Smooth muscle cell (in vitro differentiated cells): Measurements from ENCODE around the gene ADCY2. TPM values are rescaled to one million over a fixed set of nuclear protein-coding genes. Genes with fewer than 3 reads are reported as not detected.

ENCODE experiments used
- DNase-seq: peaks from one replicate; lab custom pipeline; 2025; ENCODE audit not compliant: unreplicated experiment; lab: John Stamatoyannopoulos, UW
- H2AFZ ChIP-seq: fragments of 200-600 bp; sonication (generic); 2 replicates; pipeline ENCODE4 v1.6.0; 2016; ENCODE audit warnings: antibody characterized with exemption, low read depth, mild to moderate bottlenecking
- H3F3A ChIP-seq: fragments of 200-600 bp; sonication (generic); 2 replicates; pipeline ENCODE4 v1.6.0; 2017; ENCODE audit warnings: antibody characterized with exemption, low read depth
- H3K27ac ChIP-seq: fragments of 200-600 bp; sonication (generic); 2 replicates; pipeline ENCODE4 v1.5.1; 2016; ENCODE audit warnings: low read depth, mild to moderate bottlenecking
- H3K27me3 ChIP-seq: fragments of 200-600 bp; sonication (generic); 2 replicates; pipeline ENCODE4 v1.6.1; 2016; ENCODE audit warnings: low read depth, mild to moderate bottlenecking
- H3K36me3 ChIP-seq: fragments of 200-600 bp; sonication (generic); 2 replicates; pipeline ENCODE4 v1.5.1; 2016; ENCODE audit warnings: low read depth
- H3K4me1 ChIP-seq: fragments of 200-600 bp; sonication (generic); 2 replicates; pipeline ENCODE4 v1.5.1; 2016; ENCODE audit warnings: low read depth
- H3K4me2 ChIP-seq: fragments of 200-600 bp; sonication (generic); 2 replicates; pipeline ENCODE4 v1.6.0; 2016; ENCODE audit warnings: mild to moderate bottlenecking
- H3K4me3 ChIP-seq: fragments of 200-600 bp; sonication (generic); 2 replicates; pipeline ENCODE4 v1.5.1; 2016; ENCODE audit warnings: mild to moderate bottlenecking
- H3K79me2 ChIP-seq: fragments of 200-600 bp; sonication (generic); 2 replicates; pipeline ENCODE4 v1.6.0; 2016; ENCODE audit warnings: low read depth, mild to moderate bottlenecking
- H3K9ac ChIP-seq: fragments of 200-600 bp; sonication (generic); 2 replicates; pipeline ENCODE4 v1.6.0; 2016; ENCODE audit warnings: low read depth
- H3K9me3 ChIP-seq: fragments of 200-600 bp; sonication (generic); replicated peaks from 2 replicates; pipeline ENCODE4 v1.5.1; 2016; ENCODE audit warnings: low read depth
- H4K20me1 ChIP-seq: fragments of 200-600 bp; sonication (generic); 2 replicates; pipeline ENCODE4 v1.6.0; 2016; ENCODE audit warnings: low read depth
- CTCF ChIP-seq: fragments of 200-600 bp; sonication (generic); IDR thresholded peaks from 2 replicates; pipeline ENCODE4 v1.5.1; 2017; ENCODE audit warnings: borderline replicate concordance, mild to moderate bottlenecking, antibody characterized with exemption; ENCODE audit not compliant: insufficient read depth, poor library complexity, severe bottlenecking
- WGBS: methylation state at CpG from one replicate; pipeline ENCODE4 v1.1.7; 2016; ENCODE audit warnings: low lambda C conversion rate; 5-methylcytosine and 5-hydroxymethylcytosine counted together
- polyA plus RNA-seq: library from polyadenylated mRNA; unstranded; fragments of >200 nt; fragmentation: Nextera tagmentation; extraction: Ambion mirVana; gene quantifications from 2 replicates; pipeline ENCODE4 v1.2.1, GENCODE V29; 2016
- total RNA-seq: library from RNA; depleted of rRNA; stranded (reverse); fragments of >200 nt; gene quantifications from 2 replicates; pipeline ENCODE4 v1.2.3, GENCODE V29; 2014

ADCY2 gene
- total and polyA plus RNA-seq, 2 experiments from 2014 or later, result 2.8 to 8.0 TPM

GRCh38 chr5:7446913-7447312 is 51.0 kb downstream of the ADCY2 start:
- 98% methylated on average over 8 of the region's 8 CpGs for WGBS
- Histone ChIP-seq H3K4me3 (no peak overlapping the region), H3K79me2 (no peaks in the 10 kb centered on the region), H3K9me3 (no peaks in the 10 kb centered on the region), H3K27ac (no peak overlapping the region), H4K20me1 (no peaks in the 10 kb centered on the region), H3K4me2 (no peak overlapping the region), H3K4me1 (no peaks in the 10 kb centered on the region), H3K36me3 (no peaks in the 10 kb centered on the region), H3K9ac (no peak overlapping the region), H3K27me3 (no peaks in the 10 kb centered on the region), H3F3A (no peaks in the 10 kb centered on the region), H2AFZ (no peak overlapping the region)
- TF ChIP-seq CTCF, result no peak
- DNase-seq, result no peak

GRCh38 chr5:7453947-7454346 is 58.0 kb downstream of the ADCY2 start:
- 90% methylated on average over 2 of the region's 2 CpGs for WGBS
- no peak for TF ChIP-seq CTCF
- no peaks in the 10 kb centered on the region for H3K79me2 ChIP-seq
- H3K4me3 ChIP-seq, result no peak overlapping the region
- H3K4me1 ChIP-seq, result no peaks in the 10 kb centered on the region
- H3K27me3 ChIP-seq, result no peaks in the 10 kb centered on the region
- H3K36me3 ChIP-seq, result no peaks in the 10 kb centered on the region
- no peaks in the 10 kb centered on the region for H3K9me3 ChIP-seq
- H3K4me2 ChIP-seq, result no peak overlapping the region
- no peak overlapping the region for H3K9ac ChIP-seq
- H4K20me1 ChIP-seq, result no peaks in the 10 kb centered on the region
- DNase-seq, result no peak
- H3F3A ChIP-seq, result no peaks in the 10 kb centered on the region
- H2AFZ ChIP-seq, result no peak overlapping the region
- H3K27ac ChIP-seq, result no peak overlapping the region

- Histone ChIP-seq H3K27ac (no peak overlapping the region), H2AFZ (no peak overlapping the region), H3K36me3 (no peaks in the 10 kb centered on the region), H3K27me3 (no peaks in the 10 kb centered on the region), H3K4me1 (no peaks in the 10 kb centered on the region), H3K4me3 (no peak overlapping the region), H3K9me3 (no peaks in the 10 kb centered on the region), H4K20me1 (no peaks in the 10 kb centered on the region), H3K4me2 (no peak overlapping the region), H3F3A (no peaks in the 10 kb centered on the region), H3K79me2 (no peaks in the 10 kb centered on the region), H3K9ac (no peak overlapping the region)
- 95% methylated on average over 2 of the region's 2 CpGs for WGBS
- no peak for TF ChIP-seq CTCF
- no peak for DNase-seq
Observed at GRCh38 chr5:7456206-7456605, 60.3 kb downstream of the ADCY2 start.

GRCh38 chr5:7461371-7461770 is 65.4 kb downstream of the ADCY2 start:
- peak overlapping the region; percentile 23 for H2AFZ ChIP-seq
- H3K36me3 ChIP-seq, result no peaks in the 10 kb centered on the region
- no peak for DNase-seq
- no peaks in the 10 kb centered on the region for H3K27me3 ChIP-seq
- no peaks in the 10 kb centered on the region for H3K9me3 ChIP-seq
- H3K4me2 ChIP-seq, result no peak overlapping the region
- no peak overlapping the region for H3K9ac ChIP-seq
- no peaks in the 10 kb centered on the region for H3F3A ChIP-seq
- H3K27ac ChIP-seq, result no peak overlapping the region
- H3K4me3 ChIP-seq, result no peak overlapping the region
- H4K20me1 ChIP-seq, result no peaks in the 10 kb centered on the region
- H3K4me1 ChIP-seq, result no peaks in the 10 kb centered on the region
- TF ChIP-seq CTCF, result no peak
- H3K79me2 ChIP-seq, result no peaks in the 10 kb centered on the region
- WGBS, result 89% methylated on average over 1 of the region's 1 CpG
